Gastroesophageal sphincter (tissue), 4 donors: ENCODE results near the gene FOXK1. TPM values are rescaled to one million over a fixed set of nuclear protein-coding genes. Genes with fewer than 3 reads are reported as not detected.
"Not testable (repeated sequence)": the region's sequence is repeated elsewhere in the genome, so short reads cannot be mapped to it uniquely, and the experiment has no call there.

Experiments used
- ATAC-seq: fragments of 150-250 bp; one replicate; pipeline ENCODE4 v1.9.1; 2016; ENCODE audit warnings: mild to moderate bottlenecking, moderate library complexity
- H3K27ac ChIP-seq, 4 donors: fragments of 200-600 bp; sonication (generic) in 3 of 4; 1 replicate in 3 of 4; 2 replicates in 1 of 4; pipeline ENCODE4 v1.5.1; 2016 to 2019
- H3K27me3 ChIP-seq: fragments of 200-600 bp; sonication (generic); one replicate; pipeline ENCODE4 v1.5.1; 2019
- H3K36me3 ChIP-seq, 2 donors: fragments of 200-600 bp; sonication (generic); one replicate each; pipeline ENCODE4 v1.5.1; 2019; ENCODE audit warnings: control low read depth in 1 of 2
- H3K4me1 ChIP-seq, 3 donors: fragments of 200-600 bp; sonication (generic); 1 replicate in 2 of 3; 2 replicates in 1 of 3; pipeline ENCODE4 v1.5.1; 2016 to 2019; ENCODE audit warnings: control low read depth in 2 of 3
- H3K4me3 ChIP-seq, 2 donors: fragments of 200-600 bp; sonication (generic); one replicate each; pipeline ENCODE4 v1.5.1; 2019; ENCODE audit warnings: mild to moderate bottlenecking in 1 of 2, moderate library complexity in 1 of 2
- H3K9me3 ChIP-seq, 3 donors: fragments of 200-600 bp; sonication (generic); one replicate each; pipeline ENCODE4 v1.5.1; 2017 to 2019; ENCODE audit warnings: control low read depth in 2 of 3
- CTCF ChIP-seq, 4 experiments: fragments of 200-600 bp in 2 of 4; fragments of 450-650 bp in 2 of 4; sonication (generic) in 1 of 4; IDR thresholded peaks; one replicate each; pipeline ENCODE4 v1.5.1; 2017 to 2019; ENCODE audit warnings: antibody characterized with exemption in 4 of 4, mild to moderate bottlenecking in 2 of 4, moderate library complexity in 2 of 4
- EP300 ChIP-seq: sonication (generic); formaldehyde crosslinking; IDR thresholded peaks from one replicate; pipeline ENCODE4 v1.6.1; 2017; ENCODE audit warnings: antibody characterized with exemption, mild to moderate bottlenecking
- POLR2A ChIP-seq, 2 donors: fragments of 450-650 bp; IDR thresholded peaks; one replicate each; pipeline ENCODE4 v1.6.1; 2017; ENCODE audit warnings: antibody characterized with exemption in 2 of 2, mild to moderate bottlenecking in 2 of 2, moderate library complexity in 1 of 2
- POLR2AphosphoS5 ChIP-seq: sonication (generic); formaldehyde crosslinking; IDR thresholded peaks from one replicate; pipeline ENCODE4 v1.6.1; 2017; ENCODE audit warnings: antibody characterized with exemption
- WGBS, 2 donors: methylation state at CpG; one replicate each; pipeline ENCODE4 v1.1.5; 2018; ENCODE audit warnings: low coverage in 1 of 2; 5-methylcytosine and 5-hydroxymethylcytosine counted together
- total RNA-seq, 4 donors: library from RNA; depleted of rRNA; stranded (reverse); fragments of >200 nt; gene quantifications; one replicate each; pipeline ENCODE4 v1.1.0, GENCODE V29; 2016

Gene FOXK1
- total RNA-seq, 4 donors from 2014 or later, result 28.5 to 45.2 (median 30.0) TPM

DNA sequence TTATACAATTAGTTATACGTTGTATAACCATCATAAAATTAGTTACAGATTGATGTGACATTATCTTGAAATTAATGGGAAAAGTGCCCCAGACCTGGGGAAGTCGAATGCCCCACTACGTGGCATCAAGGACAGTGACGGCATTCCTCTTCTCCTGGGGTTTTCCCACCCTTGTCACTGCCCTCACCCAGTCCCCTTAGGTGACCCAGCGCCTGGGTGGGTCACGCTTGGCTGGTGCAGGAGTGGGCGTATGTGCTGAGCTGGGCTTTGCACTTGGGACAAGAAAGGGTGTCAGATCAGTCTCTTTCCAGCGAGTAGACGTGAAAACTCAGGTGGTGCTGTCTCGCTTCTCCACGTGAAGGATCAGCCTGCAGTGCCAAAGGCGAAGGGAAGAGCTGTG is 7.6 kb downstream of the FOXK1 start:
- no peaks in the 10 kb centered on the region for H3K27me3 ChIP-seq
- ATAC-seq, result no peak
- peak overlapping the region in 1 of 2 donors; percentile 24 for H3K4me3 ChIP-seq
- peaks cover 0 to 100% (median 55%) of the 10 kb centered on the region in 3 donors for H3K4me1 ChIP-seq
- TF ChIP-seq POLR2A (IDR thresholded peaks at IDR 0.05) (no peak), CTCF (IDR thresholded peaks at IDR 0.05) (no peak), EP300 (no peak), POLR2AphosphoS5 (no peak)
- H3K9me3 ChIP-seq, result no peaks in the 10 kb centered on the region
- no peaks in the 10 kb centered on the region for H3K36me3 ChIP-seq
- peak overlapping the region in 2 of 4 donors; percentile 30 to 59 for H3K27ac ChIP-seq
- WGBS, 2 donors, result 34 to 55% methylated on average over 4 of the region's 12 CpGs

DNA sequence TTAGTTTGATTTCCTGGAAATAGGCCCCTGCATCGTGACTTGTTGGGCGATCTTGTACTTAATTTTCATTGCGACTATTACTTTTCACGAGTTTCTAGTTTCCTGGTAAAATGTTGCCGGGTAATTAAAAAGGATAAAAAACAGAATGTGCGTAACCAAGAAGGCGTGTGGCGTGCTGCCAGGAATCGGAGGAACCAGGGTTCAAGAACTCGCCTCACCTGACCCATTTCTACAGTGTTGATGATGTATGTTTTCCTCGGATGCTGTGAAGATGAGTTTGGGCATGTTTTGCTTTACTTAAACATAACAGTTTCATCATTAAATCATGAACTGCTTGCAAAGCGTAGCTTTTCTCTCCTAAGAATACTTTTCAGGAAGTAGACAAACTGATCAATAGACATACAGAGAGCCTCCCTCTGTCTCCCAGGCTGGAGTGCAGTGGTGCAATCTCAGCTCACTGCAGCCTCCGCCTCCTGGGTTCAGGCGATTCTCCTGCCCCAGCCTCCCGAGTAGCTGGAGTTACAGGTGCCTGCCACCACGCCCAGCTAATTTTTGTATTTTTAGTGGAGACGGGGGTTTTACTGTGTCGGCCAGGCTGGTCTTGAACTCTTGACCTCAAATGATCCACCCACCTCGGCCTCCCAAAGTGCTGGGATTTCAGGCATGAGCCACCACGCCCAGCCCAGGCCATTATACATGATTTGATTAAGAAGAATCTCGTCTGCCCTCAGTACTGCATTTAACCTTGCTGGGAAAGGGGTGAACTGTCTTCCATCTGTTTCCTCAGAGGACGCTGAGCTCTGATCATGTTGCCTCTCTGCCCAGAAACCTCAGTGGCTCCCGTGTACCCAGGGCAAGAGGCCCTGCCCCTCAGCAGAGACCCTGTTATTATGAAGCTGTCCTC is 9.1 kb downstream of the FOXK1 start:
- Histone ChIP-seq H3K4me1 (peaks cover 0 to 100% (median 45%) of the 10 kb centered on the region in 3 donors), H3K9me3 (no peaks in the 10 kb centered on the region), H3K36me3 (no peaks in the 10 kb centered on the region), H3K4me3 (no peak overlapping the region), H3K27ac (peak overlapping the region in 3 of 4 donors; percentile 56 to 88 (median 68)), H3K27me3 (no peaks in the 10 kb centered on the region)
- 75 to 78% methylated on average over 16 to 17 of the region's 23 CpGs for WGBS, 2 donors
- TF ChIP-seq CTCF (IDR thresholded peaks at IDR 0.05), result no peak
- no peak for TF ChIP-seq POLR2A (IDR thresholded peaks at IDR 0.05)
- no peak for TF ChIP-seq POLR2AphosphoS5
- no peak for TF ChIP-seq EP300
- ATAC-seq, result no peak

DNA sequence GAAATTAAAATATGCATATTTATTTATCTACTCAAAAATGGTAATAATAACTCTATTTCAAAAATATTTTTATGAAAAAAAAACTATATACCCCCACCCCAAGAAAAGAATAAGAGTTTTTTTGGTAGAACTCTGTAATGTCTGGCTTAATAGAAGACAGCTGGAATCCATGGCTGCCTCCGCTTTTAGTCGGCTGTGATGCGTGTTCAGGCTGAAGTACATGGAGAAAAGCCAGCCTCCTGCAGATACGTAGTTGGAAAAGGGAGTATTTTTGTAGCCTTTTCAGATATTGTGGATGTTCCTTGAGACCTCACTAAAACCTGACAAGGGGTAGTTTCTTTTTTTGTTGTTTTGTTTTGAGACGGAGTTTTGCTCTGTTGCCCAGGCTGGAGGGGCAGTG is 10.0 kb downstream of the FOXK1 start:
- Histone ChIP-seq H3K27me3 (no peaks in the 10 kb centered on the region), H3K4me1 (peaks cover 0 to 99% (median 45%) of the 10 kb centered on the region in 3 donors)
- TF ChIP-seq EP300, result no peak
- TF ChIP-seq POLR2AphosphoS5, result no peak
- no peak for TF ChIP-seq POLR2A (IDR thresholded peaks at IDR 0.05)
- TF ChIP-seq CTCF (IDR thresholded peaks at IDR 0.05), result no peak

DNA sequence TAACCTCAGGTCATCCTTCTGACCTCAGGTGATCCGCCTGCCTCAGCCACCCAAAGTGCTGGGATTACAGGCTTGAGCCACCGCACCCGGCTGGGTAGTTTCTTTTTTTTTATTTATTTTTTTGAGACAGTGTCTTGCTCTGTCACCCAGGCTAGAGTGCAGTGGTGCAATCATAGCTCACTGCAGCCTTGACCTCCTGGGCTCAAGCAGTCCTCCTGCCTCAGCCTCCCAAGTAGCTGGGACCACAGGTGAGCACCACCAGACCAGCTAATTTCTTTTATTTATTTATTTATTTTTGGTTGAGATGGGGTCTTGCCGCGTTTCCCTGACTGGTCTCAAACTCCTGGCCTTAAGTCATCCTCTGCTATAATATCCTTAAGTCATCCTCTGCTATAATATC is 10.5 kb downstream of the FOXK1 start:
- 59 to 88% methylated on average over 5 of the region's 5 CpGs for WGBS, 2 donors
- H3K27ac ChIP-seq, result peak overlapping the region in 3 of 4 donors; percentile 67 to 88 (median 68)

More for the DNA sequence above, 10.0 kb downstream of the FOXK1 start:
- Histone ChIP-seq H3K27ac (peak overlapping the region in 3 of 4 donors; percentile 67 to 88 (median 68)), H3K36me3 (no peaks in the 10 kb centered on the region), H3K9me3 (no peaks in the 10 kb centered on the region), H3K4me3 (no peak overlapping the region)
- ATAC-seq, result no peak
- 38 to 49% methylated on average over 5 of the region's 5 CpGs for WGBS, 2 donors

DNA sequence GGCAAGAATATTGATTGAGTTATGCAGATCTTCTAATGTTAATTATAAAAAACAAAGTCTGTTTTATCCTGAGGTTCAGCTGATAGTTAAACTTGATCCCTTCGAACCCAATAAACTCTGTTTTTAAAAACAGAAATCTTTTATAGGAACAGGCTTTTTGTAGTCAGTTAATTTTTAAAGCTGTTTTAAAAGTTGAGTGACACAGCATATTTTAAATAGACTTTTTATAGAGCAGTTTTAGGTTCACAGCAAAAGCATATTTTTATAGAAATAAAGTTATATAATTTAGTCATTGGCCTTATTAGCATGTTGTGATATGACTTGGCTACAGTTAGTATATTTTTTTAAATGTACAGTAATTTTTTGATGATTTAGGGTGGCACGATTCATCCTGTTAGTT is 11.1 kb downstream of the FOXK1 start:
- no peak for ATAC-seq
- Histone ChIP-seq H3K4me1 (peaks cover 0 to 93% (median 45%) of the 10 kb centered on the region in 3 donors), H3K27ac (peak overlapping the region in 3 of 4 donors; percentile 48 to 88 (median 87)), H3K4me3 (no peak overlapping the region), H3K9me3 (no peaks in the 10 kb centered on the region), H3K27me3 (no peaks in the 10 kb centered on the region), H3K36me3 (no peaks in the 10 kb centered on the region)
- 53 to 58% methylated on average over 2 of the region's 2 CpGs for WGBS, 2 donors
- TF ChIP-seq EP300, result no peak
- TF ChIP-seq POLR2A (IDR thresholded peaks at IDR 0.05), result no peak
- no peak for TF ChIP-seq POLR2AphosphoS5
- no peak for TF ChIP-seq CTCF (IDR thresholded peaks at IDR 0.05)

More for the DNA sequence above, 10.5 kb downstream of the FOXK1 start:
- not testable (repeated sequence) for H3K9me3 ChIP-seq, ATAC-seq, H3K36me3 ChIP-seq, H3K27me3 ChIP-seq, H3K4me3 ChIP-seq
- peaks cover 0 to 96% (median 45%) of the 10 kb centered on the region in 3 donors for H3K4me1 ChIP-seq
